Frontal cortex (tissue), 4 donors: ENCODE data around the gene MAP4. TPM values are rescaled to one million over a fixed set of nuclear protein-coding genes. Genes with fewer than 3 reads are reported as not detected.

Experiments used
- DNase-seq, 2 donors: peaks; one replicate each; pipeline ENCODE4 v3.0.0; 2012; ENCODE audit warnings: low spot score in 2 of 2
- FAIRE-seq: peaks from 2 replicates; lab custom pipeline; 2012; peaks lifted over from hg19 to GRCh38; lab: Jason Lieb, UNC
- small RNA-seq: library from RNA; depleted of rRNA; stranded (forward); fragments of <200 nt; gene quantifications from one replicate; pipeline ENCODE3, GENCODE V24; 2014
- total RNA-seq: library from RNA; depleted of rRNA; stranded (reverse); fragments of >200 nt; gene quantifications from one replicate; pipeline ENCODE4 v1.2.3, GENCODE V29; 2014
- donor health status: control.
- donor health status: control.
- donor health status: control.

Gene MAP4
- total RNA-seq, 1 donor from 2014 or later, result 258 TPM

DNA sequence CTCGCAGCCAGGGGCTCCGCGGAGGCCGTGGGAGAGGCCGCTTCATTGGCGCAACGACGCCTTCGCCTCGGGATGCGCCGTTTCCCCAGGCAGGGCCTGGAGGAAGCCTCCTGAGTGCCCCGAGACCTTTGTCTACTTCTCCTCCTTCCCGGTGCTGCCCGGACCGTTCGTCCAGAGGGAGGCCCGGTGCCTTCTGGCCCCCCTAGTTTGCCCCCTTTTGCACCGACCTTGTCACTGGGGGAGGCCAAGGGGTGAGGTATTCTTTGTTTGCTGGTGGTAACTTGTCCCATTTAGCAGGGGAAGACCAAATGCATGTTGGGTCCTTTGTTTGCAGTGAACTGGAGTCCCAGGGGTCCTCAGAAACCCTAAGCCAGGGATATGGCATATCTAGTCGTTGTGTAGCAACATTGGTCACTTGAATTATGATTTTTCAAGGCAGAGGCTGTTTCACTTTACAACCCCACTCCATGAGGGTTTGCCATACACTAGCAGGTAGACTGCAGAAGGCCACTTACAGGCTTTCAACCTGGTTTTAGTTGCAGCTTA, 212.7 kb downstream of the MAP4 start:
- DNase-seq, result no peak
- no peak for FAIRE-seq

DNA sequence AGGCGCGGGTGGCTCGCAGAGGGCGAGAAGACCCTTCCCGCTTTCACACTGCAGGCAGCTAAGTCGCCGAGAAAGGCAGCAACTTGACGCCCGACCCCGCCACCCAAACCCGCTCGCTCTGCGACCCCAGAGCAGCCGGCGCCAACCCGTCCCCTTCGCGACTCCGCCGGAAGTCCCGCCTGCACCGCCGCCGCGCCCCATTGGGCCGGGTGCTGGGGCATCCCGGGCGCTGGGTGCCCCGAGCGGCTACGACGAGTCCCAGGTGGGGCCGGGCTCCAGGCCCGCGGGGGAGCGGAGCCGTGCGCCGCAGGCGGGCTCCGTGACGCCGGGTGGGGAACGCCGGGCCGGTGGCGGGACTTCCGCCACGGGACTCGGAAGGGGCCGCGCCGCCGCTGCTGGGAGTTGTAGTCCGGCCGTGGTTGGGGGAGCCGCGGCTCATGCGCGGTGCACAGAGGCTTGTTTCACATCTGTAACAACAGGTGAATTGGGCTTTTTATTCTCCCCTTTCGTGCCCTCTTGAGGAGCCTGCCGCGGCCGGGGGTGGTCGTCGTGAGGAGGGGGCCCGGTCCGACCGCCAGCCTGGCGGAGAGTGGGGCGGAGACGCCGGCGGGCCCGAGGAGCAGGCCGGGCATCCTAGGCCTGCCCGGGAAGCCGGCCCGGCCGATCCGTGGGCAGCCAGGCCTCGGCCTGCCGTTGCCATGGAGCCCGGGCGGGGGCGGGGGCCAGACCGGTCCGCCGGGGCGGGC, 213.3 kb downstream of the MAP4 start, which contains the start of gene DHX30:
Gene DHX30 (plus strand): TSS at position 405 of the 746 bp plus-strand sequence. CDS start 7,546 bp downstream, outside the sequence.
- DNase-seq (peak; percentile 94 to 97), FAIRE-seq (no peak)

Small RNAs within 50 kb of the gene (small RNA-seq; reads per million reads assigned to genes)
- not detected for gene AC124916.2
- 0.20 reads per million for gene MIR1226
- gene RF00019, result not detected
- gene RF02271, result not detected

Other genes with a start within 250 kb of the MAP4 start
- 99.9 TPM for gene SMARCC1, start 234.5 kb downstream of the MAP4 start, total RNA-seq
- gene DHX30, start 213.3 kb downstream of the MAP4 start, total RNA-seq, result 68.9 TPM
- gene CDC25A, start 172.0 kb upstream of the MAP4 start, total RNA-seq, result 4.5 TPM
- not detected for gene CAMP, start 207.1 kb upstream of the MAP4 start, total RNA-seq
- gene ZNF589, start 224.7 kb upstream of the MAP4 start, total RNA-seq, result 23.2 TPM